Esophagus muscularis mucosa (tissue), 4 donors: ENCODE results near the gene COL4A3. TPM values are rescaled to one million over a fixed set of nuclear protein-coding genes. Genes with fewer than 3 reads are reported as not detected.

Experiments
- DNase-seq: peaks from one replicate; pipeline ENCODE4 v3.0.0-alpha.2; 2017; ENCODE audit errors: extremely low spot score
- H3K27ac ChIP-seq, 4 donors: fragments of 200-600 bp; sonication (generic); replicated peaks in 1 of 4; 1 replicate in 3 of 4; 2 replicates in 1 of 4; pipeline ENCODE4 v1.5.1; 2016 to 2019; ENCODE audit warnings: mild to moderate bottlenecking in 1 of 4
- H3K27me3 ChIP-seq, 4 donors: fragments of 200-600 bp; sonication (generic); one replicate each; pipeline versions ENCODE4 v1.5.1 to v1.6.0; 2016 to 2019
- H3K36me3 ChIP-seq, 4 donors: fragments of 200-600 bp; sonication (generic); one replicate each; pipeline ENCODE4 v1.5.1; 2016 to 2019
- H3K4me1 ChIP-seq, 4 donors: fragments of 200-600 bp; sonication (generic); one replicate each; pipeline ENCODE4 v1.5.1; 2016 to 2019
- H3K4me3 ChIP-seq, 4 donors: fragments of 200-600 bp; sonication (generic); 1 replicate in 2 of 4; 2 replicates in 2 of 4; pipeline ENCODE4 v1.5.1; 2016 to 2019; ENCODE audit warnings: mild to moderate bottlenecking in 4 of 4, moderate library complexity in 1 of 4
- H3K9me3 ChIP-seq, 4 donors: fragments of 200-600 bp; sonication (generic); 1 replicate in 3 of 4; 2 replicates in 1 of 4; pipeline ENCODE4 v1.5.1; 2016 to 2019
- EP300 ChIP-seq: sonication (generic); formaldehyde crosslinking; IDR thresholded peaks from one replicate; pipeline ENCODE4 v1.6.1; 2017; ENCODE audit warnings: antibody characterized with exemption
- POLR2A ChIP-seq: fragments of 450-650 bp; IDR thresholded peaks from one replicate; pipeline ENCODE4 v1.6.1; 2017; ENCODE audit warnings: antibody characterized with exemption, moderate library complexity, mild to moderate bottlenecking, low read depth
- POLR2AphosphoS5 ChIP-seq, 2 donors: sonication (generic); formaldehyde crosslinking; IDR thresholded peaks; one replicate each; pipeline ENCODE4 v1.6.1; 2017; ENCODE audit warnings: antibody characterized with exemption in 2 of 2
- WGBS: methylation state at CpG from one replicate; pipeline ENCODE4 v1.1.5; 2018; 5-methylcytosine and 5-hydroxymethylcytosine counted together
- intact Hi-C: fragments of 100-400 bp; cut with DNase I; formaldehyde crosslinking; loops from one replicate; pipeline ENCODE4 v1.15.1; 2023
- total RNA-seq, 4 donors: library from RNA; depleted of rRNA; stranded (reverse); fragments of >200 nt; gene quantifications; one replicate each; pipeline versions ENCODE4 v1.1.0 to v1.2.1, GENCODE V29; 2016
- TF ChIP-seq, protein P1 (sequence below), 3 experiments: fragments of 200-600 bp in 2 of 3; fragments of 450-650 bp in 1 of 3; sonication (generic) in 2 of 3; IDR thresholded peaks; one replicate each; pipeline ENCODE4 v1.5.1; 2017 to 2019; ENCODE audit warnings: antibody characterized with exemption in 3 of 3, mild to moderate bottlenecking in 2 of 3, moderate library complexity in 1 of 3

COL4A3 gene
- total RNA-seq, 4 donors from 2014 or later, result 1.9 to 10.8 (median 4.3) TPM

GRCh38 chr2:227340106-227340505, 175.7 kb downstream of the COL4A3 start:
- no peaks in the 10 kb centered on the region for H3K27me3 ChIP-seq
- H3K27ac ChIP-seq, result no peak overlapping the region
- TF ChIP-seq, protein P1, sequence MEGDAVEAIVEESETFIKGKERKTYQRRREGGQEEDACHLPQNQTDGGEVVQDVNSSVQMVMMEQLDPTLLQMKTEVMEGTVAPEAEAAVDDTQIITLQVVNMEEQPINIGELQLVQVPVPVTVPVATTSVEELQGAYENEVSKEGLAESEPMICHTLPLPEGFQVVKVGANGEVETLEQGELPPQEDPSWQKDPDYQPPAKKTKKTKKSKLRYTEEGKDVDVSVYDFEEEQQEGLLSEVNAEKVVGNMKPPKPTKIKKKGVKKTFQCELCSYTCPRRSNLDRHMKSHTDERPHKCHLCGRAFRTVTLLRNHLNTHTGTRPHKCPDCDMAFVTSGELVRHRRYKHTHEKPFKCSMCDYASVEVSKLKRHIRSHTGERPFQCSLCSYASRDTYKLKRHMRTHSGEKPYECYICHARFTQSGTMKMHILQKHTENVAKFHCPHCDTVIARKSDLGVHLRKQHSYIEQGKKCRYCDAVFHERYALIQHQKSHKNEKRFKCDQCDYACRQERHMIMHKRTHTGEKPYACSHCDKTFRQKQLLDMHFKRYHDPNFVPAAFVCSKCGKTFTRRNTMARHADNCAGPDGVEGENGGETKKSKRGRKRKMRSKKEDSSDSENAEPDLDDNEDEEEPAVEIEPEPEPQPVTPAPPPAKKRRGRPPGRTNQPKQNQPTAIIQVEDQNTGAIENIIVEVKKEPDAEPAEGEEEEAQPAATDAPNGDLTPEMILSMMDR (IDR thresholded peaks at IDR 0.05), result no peak
- TF ChIP-seq POLR2AphosphoS5 (IDR thresholded peaks at IDR 0.05) (no peak), EP300 (no peak), POLR2A (no peak)
- no peak for DNase-seq
- H3K4me1 ChIP-seq, result no peaks in the 10 kb centered on the region
- intact Hi-C loops, result no loop called here
- H3K4me3 ChIP-seq, result no peak overlapping the region
- peaks cover 4 to 74% (median 31%) of the 10 kb centered on the region in 4 donors for H3K36me3 ChIP-seq
- no peaks in the 10 kb centered on the region for H3K9me3 ChIP-seq
- WGBS, result 72% methylated on average over 6 of the region's 6 CpGs

- Histone ChIP-seq H3K27ac (no peak overlapping the region), H3K36me3 (peaks cover 4 to 69% (median 26%) of the 10 kb centered on the region in 4 donors), H3K9me3 (no peaks in the 10 kb centered on the region), H3K4me1 (no peaks in the 10 kb centered on the region), H3K27me3 (no peaks in the 10 kb centered on the region), H3K4me3 (no peak overlapping the region)
- WGBS, result 86% methylated on average over 2 of the region's 2 CpGs
- TF ChIP-seq, protein P1 (IDR thresholded peaks at IDR 0.05), result no peak
- TF ChIP-seq POLR2A (no peak), EP300 (no peak), POLR2AphosphoS5 (IDR thresholded peaks at IDR 0.05) (no peak)
- DNase-seq, result no peak
- intact Hi-C loops, result no loop called here
Observed at GRCh38 chr2:227341553-227341952, 177.1 kb downstream of the COL4A3 start.

GRCh38 chr2:227344231-227344630, 179.8 kb downstream of the COL4A3 start:
- TF ChIP-seq POLR2AphosphoS5 (IDR thresholded peaks at IDR 0.05), result no peak
- H3K9me3 ChIP-seq, result no peaks in the 10 kb centered on the region
- intact Hi-C loops, result no loop called here
- WGBS, result 84% methylated on average over 2 of the region's 2 CpGs
- H3K27me3 ChIP-seq, result no peaks in the 10 kb centered on the region
- H3K4me3 ChIP-seq, result no peak overlapping the region
- no peak overlapping the region for H3K27ac ChIP-seq
- no peaks in the 10 kb centered on the region for H3K4me1 ChIP-seq
- no peak for DNase-seq
- H3K36me3 ChIP-seq, result peaks cover 8 to 75% (median 34%) of the 10 kb centered on the region in 4 donors

GRCh38 chr2:227347117-227347516, 182.7 kb downstream of the COL4A3 start:
- TF ChIP-seq, protein P1 (IDR thresholded peaks at IDR 0.05), result no peak
- TF ChIP-seq POLR2AphosphoS5 (IDR thresholded peaks at IDR 0.05) (no peak), POLR2A (no peak), EP300 (no peak)
- Histone ChIP-seq H3K27me3 (no peaks in the 10 kb centered on the region), H3K36me3 (peaks cover 4 to 61% (median 31%) of the 10 kb centered on the region in 4 donors), H3K27ac (no peak overlapping the region), H3K4me1 (no peaks in the 10 kb centered on the region), H3K9me3 (no peaks in the 10 kb centered on the region), H3K4me3 (no peak overlapping the region)
- 85% methylated on average over 7 of the region's 7 CpGs for WGBS
- DNase-seq, result no peak
- intact Hi-C loops, result no loop called here

- intact Hi-C loops, result no loop called here
- H3K27me3 ChIP-seq, result no peaks in the 10 kb centered on the region
- H3K36me3 ChIP-seq, result peaks cover 4 to 59% (median 34%) of the 10 kb centered on the region in 4 donors
- no peaks in the 10 kb centered on the region for H3K9me3 ChIP-seq
- no peak overlapping the region for H3K27ac ChIP-seq
- no peak overlapping the region for H3K4me3 ChIP-seq
- WGBS, result 67% methylated on average over 2 of the region's 2 CpGs
- no peaks in the 10 kb centered on the region for H3K4me1 ChIP-seq
- DNase-seq, result no peak
- TF ChIP-seq POLR2AphosphoS5 (IDR thresholded peaks at IDR 0.05) (no peak), POLR2A (no peak), EP300 (no peak)
- TF ChIP-seq, protein P1 (IDR thresholded peaks at IDR 0.05), result no peak
Observed at GRCh38 chr2:227348324-227348723, 183.9 kb downstream of the COL4A3 start.
